Stomach smooth muscle (tissue), 2 donors: ENCODE results near the gene HLF.

Experiments used
- H3K27ac ChIP-seq: one replicate; pipeline ENCODE4 v1.7.0; 2013; ENCODE audit warnings: mild to moderate bottlenecking, low read length, inconsistent platforms
- H3K27me3 ChIP-seq, 2 donors: one replicate each; pipeline ENCODE4 v1.7.0; 2013; ENCODE audit warnings: low read length in 2 of 2; ENCODE audit not compliant: insufficient read depth in 2 of 2, control insufficient read depth in 1 of 2
- H3K36me3 ChIP-seq, 2 donors: one replicate each; pipeline ENCODE4 v1.7.0; 2013; ENCODE audit warnings: low read length in 2 of 2; ENCODE audit not compliant: control insufficient read depth in 2 of 2, insufficient read depth in 2 of 2
- H3K4me1 ChIP-seq: one replicate; pipeline ENCODE4 v1.7.0; 2013; ENCODE audit warnings: low read length; ENCODE audit not compliant: control insufficient read depth, insufficient read depth
- H3K4me3 ChIP-seq, 2 donors: one replicate each; pipeline ENCODE4 v1.7.0; 2013; ENCODE audit warnings: low read length in 2 of 2
- H3K9ac ChIP-seq, 2 donors: one replicate each; pipeline ENCODE4 v1.7.0; 2013; ENCODE audit warnings: low read length in 2 of 2, mild to moderate bottlenecking in 1 of 2
- H3K9me3 ChIP-seq, 2 donors: one replicate each; pipeline ENCODE4 v1.7.0; 2013; ENCODE audit warnings: low read length in 2 of 2; ENCODE audit not compliant: control insufficient read depth in 2 of 2
- donor health status: healthy.
- donor health status: Pancreatic carcinoma.

Gene HLF, protein sequence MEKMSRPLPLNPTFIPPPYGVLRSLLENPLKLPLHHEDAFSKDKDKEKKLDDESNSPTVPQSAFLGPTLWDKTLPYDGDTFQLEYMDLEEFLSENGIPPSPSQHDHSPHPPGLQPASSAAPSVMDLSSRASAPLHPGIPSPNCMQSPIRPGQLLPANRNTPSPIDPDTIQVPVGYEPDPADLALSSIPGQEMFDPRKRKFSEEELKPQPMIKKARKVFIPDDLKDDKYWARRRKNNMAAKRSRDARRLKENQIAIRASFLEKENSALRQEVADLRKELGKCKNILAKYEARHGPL

GRCh38 chr17:55264645-55265298 is at the start of gene HLF:
Gene HLF (plus strand): TSS chr17:55264960. CDS start chr17:55265485, 525 bp downstream.
- peaks cover 28% of the 10 kb centered on the region for H3K4me1 ChIP-seq
- H3K36me3 ChIP-seq = peaks cover 0 to 2% of the 10 kb centered on the region in 2 donors
- H3K9me3 ChIP-seq = no peaks in the 10 kb centered on the region
- peak within 1 kb of the TSS; percentile 90 for H3K27ac ChIP-seq
- H3K9ac ChIP-seq = peak within 1 kb of the TSS; percentile 71 to 76
- no peaks in the 10 kb centered on the region for H3K27me3 ChIP-seq
- peak within 1 kb of the TSS; percentile 64 to 81 for H3K4me3 ChIP-seq

DNA sequence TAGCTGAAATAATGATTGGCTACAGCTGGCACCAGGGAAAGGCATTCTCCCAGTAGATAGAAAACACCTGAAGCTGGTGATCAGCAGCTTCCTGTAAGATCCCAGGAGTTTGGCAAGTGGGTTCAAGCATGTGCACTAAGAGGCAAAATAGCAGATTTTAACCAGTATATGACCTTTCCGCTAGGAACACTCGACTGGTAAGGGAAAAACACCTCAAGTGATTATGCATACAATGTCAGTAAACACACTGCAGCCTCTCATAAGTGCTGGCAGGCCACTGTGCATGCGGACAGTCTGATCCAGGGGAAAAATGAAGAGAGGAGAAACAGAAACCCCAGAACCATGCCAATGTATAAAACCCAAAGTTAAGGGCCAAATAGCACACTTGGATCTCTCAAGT is 49.0 kb upstream of the HLF start:
- Histone ChIP-seq H3K36me3 (no peaks in the 10 kb centered on the region), H3K4me1 (no peaks in the 10 kb centered on the region), H3K27ac (no peak overlapping the region), H3K9me3 (no peaks in the 10 kb centered on the region), H3K9ac (no peak overlapping the region), H3K4me3 (no peak overlapping the region), H3K27me3 (no peaks in the 10 kb centered on the region)

GRCh38 chr17:55216888-55217287 is 47.9 kb upstream of the HLF start:
- Histone ChIP-seq H3K27me3 (no peaks in the 10 kb centered on the region), H3K9me3 (no peaks in the 10 kb centered on the region), H3K36me3 (no peaks in the 10 kb centered on the region), H3K4me3 (no peak overlapping the region), H3K4me1 (no peaks in the 10 kb centered on the region), H3K27ac (no peak overlapping the region), H3K9ac (no peak overlapping the region)

DNA sequence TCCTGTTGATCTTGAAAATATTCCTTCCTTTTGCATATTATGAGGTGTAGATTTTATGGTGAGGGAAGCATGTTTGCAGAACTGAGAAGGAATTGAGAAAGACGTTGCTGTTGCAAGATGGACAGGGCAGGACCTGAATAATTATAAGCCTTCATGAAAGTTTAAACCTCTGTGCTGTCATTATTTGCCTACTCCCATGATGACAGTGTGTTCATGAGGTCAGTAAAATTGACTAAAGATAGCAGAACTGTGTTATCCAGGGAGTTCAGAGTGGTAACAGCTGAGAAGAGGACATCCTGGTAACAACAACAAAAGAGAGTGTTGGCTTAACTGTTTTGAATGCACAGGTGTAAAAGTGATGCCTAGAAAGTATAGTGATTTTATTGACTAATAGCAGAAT is 45.3 kb upstream of the HLF start:
- H3K27me3 ChIP-seq = no peaks in the 10 kb centered on the region
- H3K9me3 ChIP-seq = no peaks in the 10 kb centered on the region
- no peak overlapping the region for H3K9ac ChIP-seq
- H3K36me3 ChIP-seq = no peaks in the 10 kb centered on the region
- no peaks in the 10 kb centered on the region for H3K4me1 ChIP-seq
- H3K27ac ChIP-seq = no peak overlapping the region
- no peak overlapping the region for H3K4me3 ChIP-seq

- Histone ChIP-seq H3K27me3 (no peaks in the 10 kb centered on the region), H3K4me3 (no peak overlapping the region), H3K9ac (no peak overlapping the region), H3K27ac (no peak overlapping the region), H3K4me1 (no peaks in the 10 kb centered on the region), H3K36me3 (no peaks in the 10 kb centered on the region), H3K9me3 (no peaks in the 10 kb centered on the region)
These were observed 44.8 kb upstream of the HLF start for GRCh38 chr17:55219934-55220333.

GRCh38 chr17:55223524-55223923 is 41.2 kb upstream of the HLF start:
- Histone ChIP-seq H3K9ac (no peak overlapping the region), H3K9me3 (no peaks in the 10 kb centered on the region), H3K27ac (no peak overlapping the region), H3K36me3 (no peaks in the 10 kb centered on the region), H3K4me1 (no peaks in the 10 kb centered on the region), H3K27me3 (no peaks in the 10 kb centered on the region), H3K4me3 (no peak overlapping the region)

DNA sequence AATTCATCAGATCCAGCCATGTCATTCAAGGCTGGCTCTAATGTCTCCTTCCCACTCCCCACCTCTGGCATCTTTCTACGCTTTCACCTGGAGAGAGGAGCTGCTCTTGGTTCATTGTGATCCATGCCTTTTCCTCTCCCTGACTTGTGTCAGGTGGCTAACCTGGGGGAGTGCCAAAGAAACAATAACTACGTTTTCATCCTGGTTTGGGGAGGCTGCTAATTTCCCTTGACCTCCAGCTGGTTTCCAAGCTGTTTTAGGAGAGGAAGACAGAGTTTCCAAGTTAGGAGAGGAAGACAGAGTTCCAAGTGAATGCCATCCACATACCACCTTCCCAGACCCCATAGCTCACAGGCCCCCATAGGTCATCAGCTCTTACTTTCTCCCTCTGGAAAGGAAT is 40.0 kb upstream of the HLF start:
- Histone ChIP-seq H3K27ac (no peak overlapping the region), H3K9ac (no peak overlapping the region), H3K27me3 (no peaks in the 10 kb centered on the region), H3K9me3 (no peaks in the 10 kb centered on the region), H3K4me3 (no peak overlapping the region), H3K36me3 (no peaks in the 10 kb centered on the region), H3K4me1 (no peaks in the 10 kb centered on the region)

DNA sequence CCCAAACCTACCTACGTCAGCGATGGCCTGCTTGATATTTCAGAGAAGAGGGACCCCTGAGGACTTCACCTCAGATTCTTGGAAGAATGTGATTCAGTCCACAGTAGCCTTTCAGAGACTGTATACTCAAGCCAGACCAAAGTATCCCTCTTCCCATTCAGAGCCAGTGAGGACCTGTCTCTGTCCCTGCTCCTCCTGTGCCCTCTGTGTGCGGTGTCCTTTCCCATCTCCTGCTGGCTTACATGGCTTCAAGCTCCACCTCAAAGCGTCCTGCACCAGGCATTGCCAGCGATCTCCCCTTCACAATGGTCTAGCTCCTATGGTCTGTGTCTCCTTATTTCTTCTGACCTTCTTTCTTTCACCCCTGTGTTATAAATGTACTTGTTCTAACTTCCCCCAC is 39.5 kb upstream of the HLF start:
- Histone ChIP-seq H3K4me3 (no peak overlapping the region), H3K4me1 (no peaks in the 10 kb centered on the region), H3K27ac (no peak overlapping the region), H3K9ac (no peak overlapping the region), H3K36me3 (no peaks in the 10 kb centered on the region), H3K27me3 (no peaks in the 10 kb centered on the region), H3K9me3 (no peaks in the 10 kb centered on the region)

DNA sequence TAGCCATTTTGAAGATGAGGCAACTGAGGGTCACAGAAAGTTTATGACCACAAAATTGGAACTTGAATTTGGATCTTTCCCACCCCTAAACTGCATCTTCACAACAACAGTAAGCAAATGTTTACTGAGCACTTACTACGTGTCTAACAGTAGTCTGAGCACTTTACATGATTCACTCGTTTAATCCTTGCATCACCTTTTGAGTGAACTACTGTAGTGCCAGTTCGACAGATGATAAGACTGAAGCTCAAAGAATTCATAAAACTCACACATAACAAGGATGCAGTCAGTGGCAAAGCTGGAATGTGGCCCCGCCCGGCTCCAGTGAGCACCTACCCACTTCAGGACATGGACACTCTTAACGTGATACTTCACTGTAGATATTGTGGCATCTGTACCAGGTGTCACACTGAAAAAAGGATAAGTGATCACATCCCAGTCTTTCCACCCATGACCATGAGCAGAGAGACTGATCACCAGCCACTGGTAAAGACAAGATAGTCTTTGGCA is 36.0 kb upstream of the HLF start:
- no peaks in the 10 kb centered on the region for H3K4me1 ChIP-seq
- no peaks in the 10 kb centered on the region for H3K9me3 ChIP-seq
- no peaks in the 10 kb centered on the region for H3K36me3 ChIP-seq
- no peak overlapping the region for H3K27ac ChIP-seq
- no peak overlapping the region for H3K4me3 ChIP-seq
- H3K9ac ChIP-seq = no peak overlapping the region
- no peaks in the 10 kb centered on the region for H3K27me3 ChIP-seq

- Histone ChIP-seq H3K27ac (no peak overlapping the region), H3K4me3 (no peak overlapping the region), H3K36me3 (no peaks in the 10 kb centered on the region), H3K4me1 (no peaks in the 10 kb centered on the region), H3K9ac (no peak overlapping the region), H3K27me3 (no peaks in the 10 kb centered on the region), H3K9me3 (no peaks in the 10 kb centered on the region)
These were observed 35.5 kb upstream of the HLF start for GRCh38 chr17:55229276-55229675.

DNA sequence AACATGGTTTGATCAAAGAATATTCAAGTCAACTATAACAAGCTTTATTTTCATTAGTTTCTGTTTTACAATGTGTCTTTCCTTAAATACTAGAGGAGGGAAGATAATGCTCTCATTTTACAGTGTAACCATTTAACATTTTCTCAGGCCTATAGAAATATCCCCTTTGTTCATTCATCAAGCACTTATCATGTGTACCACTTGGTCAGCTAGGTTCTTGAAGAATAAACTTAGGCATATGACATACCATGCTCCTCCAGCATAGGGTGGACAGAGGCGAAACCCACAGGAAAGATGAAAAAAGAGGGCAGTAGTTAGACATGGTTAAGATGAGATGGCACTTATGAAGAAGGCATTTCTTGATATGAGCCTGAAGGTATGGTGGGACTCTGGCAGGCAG is 34.0 kb upstream of the HLF start:
- Histone ChIP-seq H3K4me1 (no peaks in the 10 kb centered on the region), H3K9me3 (no peaks in the 10 kb centered on the region), H3K36me3 (no peaks in the 10 kb centered on the region), H3K27me3 (no peaks in the 10 kb centered on the region), H3K27ac (no peak overlapping the region), H3K9ac (no peak overlapping the region), H3K4me3 (no peak overlapping the region)
